HCT116 (cell line): ENCODE results near the gene CUBN. TPM values are rescaled to one million over a fixed set of nuclear protein-coding genes. Genes with fewer than 3 reads are reported as not detected.

Experiments
- ATAC-seq: fragments of 200-7000 bp; cut with Tn5 transposase; 2 replicates; pipeline ENCODE4 v1.9.1; 2020; ENCODE audit warnings: mild to moderate bottlenecking, moderate library complexity
- BruUV-seq: library from RNA; stranded (reverse); fragments of 400-500 nt; replicated peaks from 2 replicates; lab custom pipeline; 2021; lab: Mats Ljungman, UMichigan
- CTCF ChIA-PET: fragments of 300-600 bp; sonication (Branson Sonifier 250); formaldehyde crosslinking; loops from one replicate; lab custom pipeline; 2021; ENCODE audit warnings: antibody characterized with exemption; lab: Charles Lee
- POLR2A ChIA-PET: fragments of 300-600, 350-600 bp; sonication (Branson Sonifier 250); formaldehyde crosslinking; loops from one replicate; lab custom pipeline; 2021; ENCODE audit warnings: antibody characterized with exemption; lab: Charles Lee
- RAD21 ChIA-PET, 2 experiments: fragments of 300-600 bp; sonication (Branson Sonifier 250); formaldehyde crosslinking; loops; one replicate each; lab custom pipeline; 2023; ENCODE audit warnings: low total read pairs in 2 of 2; ENCODE audit not compliant: uncharacterized antibody in 2 of 2, unreplicated experiment in 2 of 2, low non-redundant PET in 1 of 2; lab: Charles Lee
- DNase-seq: peaks from one replicate; pipeline ENCODE4 v3.0.0-alpha.2; 2010; ENCODE audit warnings: low read depth, low spot score
- H2AFZ ChIP-seq: fragments of 200-600 bp; shearing (Covaris generic), sonication (generic); 2 replicates; pipeline ENCODE4 v1.6.1; 2017; ENCODE audit warnings: low read depth, mixed run types, mixed read lengths, antibody characterized with exemption, low read length; ENCODE audit not compliant: poor library complexity, severe bottlenecking
- H3K27ac ChIP-seq: 2 replicates; pipeline ENCODE4 v1.5.1; 2012; ENCODE audit warnings: low read depth, low read length
- H3K27me3 ChIP-seq: fragments of 200-600 bp; sonication (generic); 2 replicates; pipeline ENCODE4 v1.6.1; 2016; ENCODE audit warnings: mixed run types, low read length, mixed read lengths; ENCODE audit not compliant: insufficient read depth
- H3K36me3 ChIP-seq, 2 experiments: fragments of 200-500 bp in 1 of 2; fragments of 200-600 bp in 1 of 2; sonication (Bioruptor generic) in 1 of 2; sonication (generic) in 1 of 2; 2 replicates each; pipeline versions ENCODE4 v1.5.1 to v1.6.1; 2014 to 2016; ENCODE audit warnings: low read length in 2 of 2, inconsistent platforms in 1 of 2, mixed read lengths in 1 of 2, mixed run types in 1 of 2; ENCODE audit not compliant: insufficient read depth in 2 of 2, control insufficient read depth in 1 of 2
- H3K4me1 ChIP-seq, 2 experiments: fragments of 200-600 bp in 1 of 2; sonication (generic) in 1 of 2; 2 replicates each; pipeline versions ENCODE4 v1.5.1 to v1.6.1; 2012 to 2017; ENCODE audit warnings: low read length in 2 of 2, inconsistent platforms in 1 of 2, mild to moderate bottlenecking in 1 of 2, mixed read lengths in 1 of 2, mixed run types in 1 of 2, moderate library complexity in 1 of 2; ENCODE audit not compliant: insufficient read depth in 2 of 2, control insufficient read depth in 1 of 2
- H3K4me2 ChIP-seq: fragments of 200-600 bp; sonication (generic); 2 replicates; pipeline ENCODE4 v1.6.1; 2017; ENCODE audit warnings: mixed run types, low read length, mixed read lengths
- H3K4me3 ChIP-seq, 2 experiments: fragments of 200-600 bp in 1 of 2; sonication (generic) in 1 of 2; replicated peaks in 1 of 2; 2 replicates each; pipeline ENCODE4 v1.5.1; 2011 to 2016; ENCODE audit warnings: low read length in 2 of 2, control low read depth in 1 of 2, low read depth in 1 of 2, mild to moderate bottlenecking in 1 of 2, mixed read lengths in 1 of 2, mixed run types in 1 of 2
- H3K79me2 ChIP-seq: fragments of 200-600 bp; sonication (generic); 2 replicates; pipeline ENCODE4 v1.6.1; 2017; ENCODE audit warnings: mild to moderate bottlenecking, mixed run types, low read length, moderate library complexity, mixed read lengths; ENCODE audit not compliant: insufficient read depth
- H3K9ac ChIP-seq: fragments of 200-600 bp; sonication (generic); 2 replicates; pipeline ENCODE4 v1.6.1; 2016; ENCODE audit warnings: low read length, mixed read lengths
- H3K9me2 ChIP-seq: fragments of 200-600 bp; sonication (generic), shearing (Covaris generic); 2 replicates; pipeline ENCODE4 v1.6.1; 2017; ENCODE audit warnings: mixed run types, mild to moderate bottlenecking, moderate library complexity; ENCODE audit not compliant: insufficient read depth
- H3K9me3 ChIP-seq, 2 experiments: fragments of 200-500 bp in 1 of 2; fragments of 200-600 bp in 1 of 2; sonication (Bioruptor generic) in 1 of 2; sonication (generic) in 1 of 2; 2 replicates each; pipeline ENCODE4 v1.6.1; 2014 to 2017; ENCODE audit warnings: low read length in 2 of 2, mixed read lengths in 2 of 2, inconsistent platforms in 1 of 2, low read depth in 1 of 2, mild to moderate bottlenecking in 1 of 2, mixed run types in 1 of 2, moderate library complexity in 1 of 2; ENCODE audit not compliant: control insufficient read depth in 1 of 2, insufficient read depth in 1 of 2
- H4K20me1 ChIP-seq: fragments of 200-600 bp; sonication (generic), shearing (Covaris generic); 2 replicates; pipeline ENCODE4 v1.6.1; 2017; ENCODE audit warnings: mixed run types, mild to moderate bottlenecking, moderate library complexity; ENCODE audit not compliant: insufficient read depth
- FOSL1 ChIP-seq: IDR thresholded peaks from 2 replicates; pipeline ENCODE4 v1.6.1; 2012; ENCODE audit warnings: low read depth
- RAD21 ChIP-seq: IDR thresholded peaks from 2 replicates; pipeline ENCODE4 v1.6.1; 2012; ENCODE audit warnings: low read depth, mild to moderate bottlenecking
- intact Hi-C: fragments of 100-400 bp; cut with micrococcal nuclease; formaldehyde crosslinking; loops from 2 replicates; pipeline ENCODE4 v1.10.0; 2022
- total RNA-seq: library from RNA; stranded (reverse); gene quantifications from one replicate; pipeline ENCODE4 v1.2.1, GENCODE V29; 2021; ENCODE audit not compliant: unreplicated experiment
- TF ChIP-seq, protein P1 (sequence below), 3 experiments: fragments of 200-600 bp in 1 of 3; sonication (generic) in 1 of 3; IDR thresholded peaks in 2 of 3; conservative IDR thresholded peaks in 1 of 3; 2 replicates each; pipeline ENCODE4 v1.5.1; 2012 to 2017; ENCODE audit warnings: low read depth in 2 of 3, low read length in 2 of 3, antibody characterized with exemption in 1 of 3, borderline replicate concordance in 1 of 3, control low read depth in 1 of 3, mild to moderate bottlenecking in 1 of 3, mixed read lengths in 1 of 3, mixed run types in 1 of 3, moderate library complexity in 1 of 3; ENCODE audit not compliant: insufficient read depth in 1 of 3
- TF ChIP-seq, protein P2 (sequence below): IDR thresholded peaks from 2 replicates; pipeline ENCODE4 v1.6.1; 2011; ENCODE audit warnings: mild to moderate bottlenecking, low read length, moderate library complexity; ENCODE audit not compliant: insufficient replicate concordance; ENCODE audit errors: extremely low read depth

CUBN gene
- total RNA-seq, 1 experiment from 2014 or later: 1.2 TPM

DNA sequence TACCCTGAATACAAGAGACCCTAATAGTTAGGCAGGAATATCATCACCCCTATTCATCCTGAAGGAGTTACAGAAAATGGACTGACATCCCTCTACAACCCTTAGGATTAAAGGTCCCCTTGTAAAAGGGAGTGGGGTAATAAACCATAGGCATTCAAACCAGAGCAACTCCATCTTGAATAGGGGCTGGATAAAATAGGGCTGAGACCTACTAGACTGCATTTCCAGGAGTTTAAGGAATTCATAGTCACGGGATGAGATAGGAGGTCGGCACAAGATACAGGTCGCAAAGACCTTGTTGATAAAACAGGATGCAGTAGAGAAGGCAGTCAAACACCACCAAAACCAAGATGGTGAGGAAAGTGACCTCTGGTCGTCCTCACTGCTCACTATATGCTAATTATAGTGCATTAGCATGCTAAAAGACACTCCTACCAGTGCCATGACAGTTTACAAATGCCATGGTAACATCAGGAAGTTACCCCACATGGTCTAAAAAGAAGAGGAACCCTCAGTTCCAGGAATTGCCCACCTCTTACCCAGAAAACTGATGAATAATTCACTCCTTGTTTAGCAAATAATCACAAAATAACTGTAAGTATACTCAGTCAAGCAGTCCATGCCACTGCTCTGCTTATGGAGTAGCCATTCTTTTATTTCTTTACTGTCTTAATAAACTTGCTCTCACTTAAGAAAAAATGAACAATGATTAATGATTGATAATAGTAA lies 37.2 kb downstream of the CUBN start:
- BruUV-seq: no TSS peak
- H2AFZ ChIP-seq: no peak overlapping the region
- H3K36me3 ChIP-seq: no peaks in the 10 kb centered on the region
- no peak overlapping the region for H3K9ac ChIP-seq
- H3K4me2 ChIP-seq: no peak overlapping the region
- no peak for TF ChIP-seq RAD21
- TF ChIP-seq, protein P1, sequence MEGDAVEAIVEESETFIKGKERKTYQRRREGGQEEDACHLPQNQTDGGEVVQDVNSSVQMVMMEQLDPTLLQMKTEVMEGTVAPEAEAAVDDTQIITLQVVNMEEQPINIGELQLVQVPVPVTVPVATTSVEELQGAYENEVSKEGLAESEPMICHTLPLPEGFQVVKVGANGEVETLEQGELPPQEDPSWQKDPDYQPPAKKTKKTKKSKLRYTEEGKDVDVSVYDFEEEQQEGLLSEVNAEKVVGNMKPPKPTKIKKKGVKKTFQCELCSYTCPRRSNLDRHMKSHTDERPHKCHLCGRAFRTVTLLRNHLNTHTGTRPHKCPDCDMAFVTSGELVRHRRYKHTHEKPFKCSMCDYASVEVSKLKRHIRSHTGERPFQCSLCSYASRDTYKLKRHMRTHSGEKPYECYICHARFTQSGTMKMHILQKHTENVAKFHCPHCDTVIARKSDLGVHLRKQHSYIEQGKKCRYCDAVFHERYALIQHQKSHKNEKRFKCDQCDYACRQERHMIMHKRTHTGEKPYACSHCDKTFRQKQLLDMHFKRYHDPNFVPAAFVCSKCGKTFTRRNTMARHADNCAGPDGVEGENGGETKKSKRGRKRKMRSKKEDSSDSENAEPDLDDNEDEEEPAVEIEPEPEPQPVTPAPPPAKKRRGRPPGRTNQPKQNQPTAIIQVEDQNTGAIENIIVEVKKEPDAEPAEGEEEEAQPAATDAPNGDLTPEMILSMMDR (IDR thresholded peaks at IDR 0.05 in 2 of 3, conservative IDR thresholded peaks at IDR 0.05 in 1 of 3; ENCODE audit: borderline replicate concordance in 1 of 3, insufficient read depth in 1 of 3, low read depth in 2 of 3, low read length in 2 of 3): no peak
- H3K9me2 ChIP-seq: no peaks in the 10 kb centered on the region; the same call in 1 of the 2 replicates
- H3K27me3 ChIP-seq: no peaks in the 10 kb centered on the region
- no peaks in the 10 kb centered on the region for H3K79me2 ChIP-seq
- intact Hi-C loops: no loop called here
- no peaks in the 10 kb centered on the region for H3K4me1 ChIP-seq
- H4K20me1 ChIP-seq: no peaks in the 10 kb centered on the region
- no peak overlapping the region for H3K27ac ChIP-seq
- no peaks in the 10 kb centered on the region for H3K9me3 ChIP-seq
- RAD21 ChIA-PET: no interaction called here
- H3K4me3 ChIP-seq: no peak overlapping the region
- DNase-seq: no peak
- POLR2A ChIA-PET: no interaction called here
- CTCF ChIA-PET: no interaction called here
- no peak for ATAC-seq

DNA sequence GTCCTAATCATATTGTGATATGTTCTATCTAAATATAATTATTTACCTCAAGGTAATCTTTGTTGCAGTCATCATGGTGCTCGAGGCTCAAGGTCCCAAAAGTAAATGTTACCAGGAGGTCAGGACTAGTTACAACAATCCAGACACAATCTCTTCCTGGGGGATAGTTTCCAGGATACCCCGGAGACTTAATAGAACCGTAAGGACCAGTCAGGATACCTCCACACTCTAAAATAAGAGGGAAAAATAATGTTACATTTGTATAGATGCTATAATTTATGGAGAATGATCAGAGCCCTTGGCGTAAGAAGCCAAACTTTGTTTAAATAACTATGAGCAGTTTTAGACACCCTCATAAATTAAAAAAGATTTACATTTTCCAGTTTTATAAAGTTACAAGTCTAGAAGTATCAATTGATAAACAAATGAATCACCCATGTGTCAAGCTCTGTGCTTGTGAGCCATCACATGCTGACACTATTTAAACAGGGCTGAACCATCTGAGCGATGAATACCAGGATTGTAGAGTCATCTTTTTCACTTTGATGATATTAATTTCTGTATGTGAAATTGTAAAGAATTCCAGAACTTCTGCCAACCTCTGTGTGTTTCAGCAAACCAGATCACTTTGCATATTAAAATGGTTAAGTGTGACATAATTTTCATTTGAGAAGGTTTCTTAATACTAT lies 41.3 kb downstream of the CUBN start:
- Histone ChIP-seq H3K4me1 (no peaks in the 10 kb centered on the region), H3K27ac (no peak overlapping the region), H2AFZ (no peak overlapping the region), H3K36me3 (no peaks in the 10 kb centered on the region), H3K79me2 (no peaks in the 10 kb centered on the region), H4K20me1 (no peaks in the 10 kb centered on the region), H3K27me3 (no peaks in the 10 kb centered on the region), H3K4me3 (no peak overlapping the region), H3K9ac (no peak overlapping the region), H3K9me2 (no peaks in the 10 kb centered on the region; the same call in 1 of the 2 replicates), H3K4me2 (no peak overlapping the region), H3K9me3 (no peaks in the 10 kb centered on the region)
- RAD21 ChIA-PET: no interaction called here
- DNase-seq (no peak), ATAC-seq (no peak)
- intact Hi-C loops: no loop called here
- TF ChIP-seq, protein P2, sequence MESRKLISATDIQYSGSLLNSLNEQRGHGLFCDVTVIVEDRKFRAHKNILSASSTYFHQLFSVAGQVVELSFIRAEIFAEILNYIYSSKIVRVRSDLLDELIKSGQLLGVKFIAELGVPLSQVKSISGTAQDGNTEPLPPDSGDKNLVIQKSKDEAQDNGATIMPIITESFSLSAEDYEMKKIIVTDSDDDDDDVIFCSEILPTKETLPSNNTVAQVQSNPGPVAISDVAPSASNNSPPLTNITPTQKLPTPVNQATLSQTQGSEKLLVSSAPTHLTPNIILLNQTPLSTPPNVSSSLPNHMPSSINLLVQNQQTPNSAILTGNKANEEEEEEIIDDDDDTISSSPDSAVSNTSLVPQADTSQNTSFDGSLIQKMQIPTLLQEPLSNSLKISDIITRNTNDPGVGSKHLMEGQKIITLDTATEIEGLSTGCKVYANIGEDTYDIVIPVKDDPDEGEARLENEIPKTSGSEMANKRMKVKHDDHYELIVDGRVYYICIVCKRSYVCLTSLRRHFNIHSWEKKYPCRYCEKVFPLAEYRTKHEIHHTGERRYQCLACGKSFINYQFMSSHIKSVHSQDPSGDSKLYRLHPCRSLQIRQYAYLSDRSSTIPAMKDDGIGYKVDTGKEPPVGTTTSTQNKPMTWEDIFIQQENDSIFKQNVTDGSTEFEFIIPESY: no peak
- 0 out of 2 replicates have a peak, but pooled peaks have one; percentile 14 for TF ChIP-seq FOSL1
- POLR2A ChIA-PET: no interaction called here
- CTCF ChIA-PET: no interaction called here
- BruUV-seq: no TSS peak
